DOHH2 (cell line): ENCODE data around the gene PMM2.

Source experiments
- H3F3A ChIP-seq: fragments of 200-600 bp; sonication (generic), shearing (Covaris generic); 2 replicates; pipeline ENCODE4 v1.6.0; 2016; ENCODE audit warnings: antibody characterized with exemption, mild to moderate bottlenecking; ENCODE audit not compliant: control insufficient read depth, insufficient read depth
- H3K27ac ChIP-seq: fragments of 200-600 bp; sonication (generic); 2 replicates; pipeline ENCODE4 v1.5.1; 2014; ENCODE audit warnings: low read depth, mild to moderate bottlenecking, low read length, moderate library complexity
- H3K27me3 ChIP-seq: fragments of 200-600 bp; sonication (generic); 2 replicates; pipeline ENCODE4 v1.6.1; 2014; ENCODE audit warnings: mild to moderate bottlenecking, low read length, mixed read lengths; ENCODE audit not compliant: control insufficient read depth
- H3K36me3 ChIP-seq: fragments of 200-600 bp; sonication (generic); 2 replicates; pipeline ENCODE4 v1.6.1; 2014; ENCODE audit warnings: mild to moderate bottlenecking, low read length, moderate library complexity, mixed read lengths; ENCODE audit not compliant: control insufficient read depth
- H3K4me1 ChIP-seq: fragments of 200-600 bp; sonication (generic); 2 replicates; pipeline ENCODE4 v1.6.1; 2014; ENCODE audit warnings: mild to moderate bottlenecking, low read length, mixed read lengths; ENCODE audit not compliant: control insufficient read depth
- H3K4me2 ChIP-seq: fragments of 200-600 bp; sonication (generic); 2 replicates; pipeline ENCODE4 v1.6.0; 2014; ENCODE audit warnings: mild to moderate bottlenecking, low read length, moderate library complexity
- H3K4me3 ChIP-seq: fragments of 200-600 bp; sonication (generic); 2 replicates; pipeline ENCODE4 v1.5.1; 2014; ENCODE audit warnings: mild to moderate bottlenecking, low read length, mixed read lengths
- H3K79me2 ChIP-seq: fragments of 200-600 bp; sonication (generic); 2 replicates; pipeline ENCODE4 v1.6.1; 2014; ENCODE audit warnings: mild to moderate bottlenecking, low read length, mixed read lengths; ENCODE audit not compliant: control insufficient read depth
- H3K9me2 ChIP-seq: fragments of 200-600 bp; sonication (generic); replicated peaks from 2 replicates; pipeline ENCODE4 v1.6.1; 2014; ENCODE audit warnings: mild to moderate bottlenecking, low read length, mixed read lengths; ENCODE audit not compliant: control insufficient read depth
- H3K9me3 ChIP-seq: fragments of 200-600 bp; sonication (generic); 2 replicates; pipeline ENCODE4 v1.6.1; 2014; ENCODE audit warnings: antibody characterized with exemption, low read length, mixed read lengths; ENCODE audit not compliant: control insufficient read depth, insufficient read depth
- H4K20me1 ChIP-seq: fragments of 200-600 bp; sonication (generic); 2 replicates; pipeline ENCODE4 v1.6.0; 2014; ENCODE audit warnings: low read depth, mild to moderate bottlenecking, antibody characterized with exemption, low read length, moderate library complexity; ENCODE audit not compliant: control insufficient read depth, insufficient read depth
- EZH2phosphoT487 ChIP-seq: fragments of 200-600 bp; sonication (generic); IDR thresholded peaks from 2 replicates; pipeline ENCODE4 v1.6.1; 2017; ENCODE audit warnings: borderline replicate concordance, mild to moderate bottlenecking, antibody characterized with exemption, low read length, moderate library complexity, mixed read lengths
- TF ChIP-seq, protein P1 (sequence below): fragments of 200-600 bp; sonication (generic); IDR thresholded peaks from one replicate; pipeline ENCODE4 v1.5.1; 2014; ENCODE audit warnings: antibody characterized with exemption, mild to moderate bottlenecking, low read depth, low read length; ENCODE audit not compliant: poor library complexity, severe bottlenecking

Gene PMM2

GRCh38 chr16:8768283-8768682 is 29.4 kb upstream of the PMM2 start:
- Histone ChIP-seq H3K27me3 (no peaks in the 10 kb centered on the region), H3K4me1 (no peaks in the 10 kb centered on the region), H3K27ac (no peak overlapping the region), H3K4me2 (no peak overlapping the region), H3K36me3 (no peaks in the 10 kb centered on the region), H3K9me2 (no peaks in the 10 kb centered on the region), H4K20me1 (no peaks in the 10 kb centered on the region), H3K9me3 (no peaks in the 10 kb centered on the region), H3K79me2 (no peaks in the 10 kb centered on the region), H3K4me3 (no peak overlapping the region), H3F3A (no peaks in the 10 kb centered on the region)
- TF ChIP-seq EZH2phosphoT487: no peak
- TF ChIP-seq, protein P1, sequence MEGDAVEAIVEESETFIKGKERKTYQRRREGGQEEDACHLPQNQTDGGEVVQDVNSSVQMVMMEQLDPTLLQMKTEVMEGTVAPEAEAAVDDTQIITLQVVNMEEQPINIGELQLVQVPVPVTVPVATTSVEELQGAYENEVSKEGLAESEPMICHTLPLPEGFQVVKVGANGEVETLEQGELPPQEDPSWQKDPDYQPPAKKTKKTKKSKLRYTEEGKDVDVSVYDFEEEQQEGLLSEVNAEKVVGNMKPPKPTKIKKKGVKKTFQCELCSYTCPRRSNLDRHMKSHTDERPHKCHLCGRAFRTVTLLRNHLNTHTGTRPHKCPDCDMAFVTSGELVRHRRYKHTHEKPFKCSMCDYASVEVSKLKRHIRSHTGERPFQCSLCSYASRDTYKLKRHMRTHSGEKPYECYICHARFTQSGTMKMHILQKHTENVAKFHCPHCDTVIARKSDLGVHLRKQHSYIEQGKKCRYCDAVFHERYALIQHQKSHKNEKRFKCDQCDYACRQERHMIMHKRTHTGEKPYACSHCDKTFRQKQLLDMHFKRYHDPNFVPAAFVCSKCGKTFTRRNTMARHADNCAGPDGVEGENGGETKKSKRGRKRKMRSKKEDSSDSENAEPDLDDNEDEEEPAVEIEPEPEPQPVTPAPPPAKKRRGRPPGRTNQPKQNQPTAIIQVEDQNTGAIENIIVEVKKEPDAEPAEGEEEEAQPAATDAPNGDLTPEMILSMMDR: no peak

DNA sequence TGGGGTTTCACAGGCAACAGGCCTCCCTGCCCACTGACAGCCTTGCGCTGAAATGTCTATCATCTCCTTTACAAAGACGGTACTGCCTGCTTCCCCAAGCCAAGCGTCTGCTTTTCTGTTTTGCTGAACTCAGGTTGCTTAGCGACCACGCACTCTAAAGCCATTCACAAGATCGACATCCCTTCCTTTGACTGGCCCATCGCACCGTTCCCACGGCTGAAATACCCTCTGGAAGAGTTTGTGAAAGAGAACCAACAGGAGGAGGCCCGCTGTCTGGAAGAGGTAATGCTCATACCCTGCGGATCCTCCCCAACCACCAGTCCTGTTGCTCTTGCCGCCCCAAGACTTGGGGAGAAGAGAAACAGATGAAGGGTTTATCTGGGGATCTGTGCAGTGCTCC is 28.9 kb upstream of the PMM2 start:
- Histone ChIP-seq H4K20me1 (no peaks in the 10 kb centered on the region), H3K27me3 (no peaks in the 10 kb centered on the region), H3K36me3 (no peaks in the 10 kb centered on the region), H3K4me1 (no peaks in the 10 kb centered on the region), H3K9me2 (no peaks in the 10 kb centered on the region), H3K4me3 (no peak overlapping the region), H3K27ac (no peak overlapping the region), H3K4me2 (no peak overlapping the region), H3K79me2 (no peaks in the 10 kb centered on the region), H3K9me3 (no peaks in the 10 kb centered on the region), H3F3A (no peaks in the 10 kb centered on the region)
- TF ChIP-seq, protein P1: no peak
- TF ChIP-seq EZH2phosphoT487: no peak

DNA sequence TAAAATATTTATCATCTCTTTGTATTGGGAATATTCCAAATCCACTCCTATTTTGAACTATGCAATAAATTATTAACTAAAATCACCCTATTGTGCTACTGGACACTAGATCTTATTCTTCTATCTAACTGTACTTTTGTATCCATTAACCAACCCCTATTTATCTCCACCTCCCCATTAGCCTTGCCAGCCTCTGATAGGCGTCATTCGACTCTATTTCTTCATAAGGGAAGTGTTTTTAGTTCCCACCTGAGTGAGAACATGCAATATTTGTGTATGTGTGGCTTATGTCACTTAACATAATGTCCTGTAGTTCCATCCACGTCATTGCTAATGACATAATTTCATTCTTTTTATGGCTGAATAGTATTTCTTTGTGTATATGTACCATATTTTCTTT is 24.1 kb upstream of the PMM2 start:
- no peak overlapping the region for H3K4me2 ChIP-seq
- H3K27me3 ChIP-seq: no peaks in the 10 kb centered on the region
- H4K20me1 ChIP-seq: no peaks in the 10 kb centered on the region
- no peaks in the 10 kb centered on the region for H3K4me1 ChIP-seq
- H3K27ac ChIP-seq: no peak overlapping the region
- no peak for TF ChIP-seq EZH2phosphoT487
- TF ChIP-seq, protein P1: no peak
- no peaks in the 10 kb centered on the region for H3K36me3 ChIP-seq
- no peak overlapping the region for H3K4me3 ChIP-seq
- H3K9me2 ChIP-seq: no peaks in the 10 kb centered on the region
- H3K79me2 ChIP-seq: no peaks in the 10 kb centered on the region
- no peaks in the 10 kb centered on the region for H3F3A ChIP-seq
- H3K9me3 ChIP-seq: no peaks in the 10 kb centered on the region

GRCh38 chr16:8774208-8774607 is 23.4 kb upstream of the PMM2 start:
- TF ChIP-seq, protein P1: no peak
- no peak for TF ChIP-seq EZH2phosphoT487
- H3K36me3 ChIP-seq: no peaks in the 10 kb centered on the region
- H3K4me3 ChIP-seq: no peak overlapping the region
- H3K27me3 ChIP-seq: no peaks in the 10 kb centered on the region
- H3K9me3 ChIP-seq: no peaks in the 10 kb centered on the region
- H4K20me1 ChIP-seq: no peaks in the 10 kb centered on the region
- H3K9me2 ChIP-seq: no peaks in the 10 kb centered on the region
- no peak overlapping the region for H3K27ac ChIP-seq
- H3K79me2 ChIP-seq: no peaks in the 10 kb centered on the region
- H3F3A ChIP-seq: no peaks in the 10 kb centered on the region
- no peak overlapping the region for H3K4me2 ChIP-seq
- H3K4me1 ChIP-seq: no peaks in the 10 kb centered on the region
